ENCODE measurements around the gene NLRP4.

NLRP4 gene

GRCh38 chr19:55836340-55836739 is at the start of gene NLRP4:
TSS of gene NLRP4 (plus strand) at chr19:55836540. CDS start at chr19:55852081, 15,541 bp downstream.
- ChIA-PET POLR2A (no interaction called here), CTCF (no interaction called here)
- no peak for DNase-seq (ENCODE audit: extremely low spot score)
- TF ChIP-seq CTCF (IDR thresholded peaks at IDR 0.05; ENCODE audit: control extremely low read depth, extremely low read depth, low read depth, missing control alignments), result no peak

- POLR2A ChIA-PET, result no interaction called here
- DNase-seq (ENCODE audit: extremely low spot score), result no peak
- no peak for TF ChIP-seq CTCF (IDR thresholded peaks at IDR 0.05; ENCODE audit: control extremely low read depth, extremely low read depth, low read depth, missing control alignments)
- CTCF ChIA-PET, result no interaction called here
Observed at GRCh38 chr19:55795021-55795420, 41.3 kb upstream of the NLRP4 start.

- TF ChIP-seq CTCF (IDR thresholded peaks at IDR 0.05; ENCODE audit: control extremely low read depth, extremely low read depth, low read depth, missing control alignments), result no peak
- DNase-seq (ENCODE audit: extremely low spot score), result no peak
- ChIA-PET CTCF (interaction anchor here (1.3 to 1.6 kb wide), 2 partner anchors 9 to 15 kb away, joined by 3 to 5 read pairs; no protein-coding TSS in a partner anchor), POLR2A (no interaction called here)
Observed at GRCh38 chr19:55801416-55801815, 34.9 kb upstream of the NLRP4 start.

GRCh38 chr19:55802281-55802680 is 34.1 kb upstream of the NLRP4 start:
- no peak for TF ChIP-seq CTCF (IDR thresholded peaks at IDR 0.05; ENCODE audit: control extremely low read depth, extremely low read depth, low read depth, missing control alignments)
- ChIA-PET CTCF (no interaction called here), POLR2A (no interaction called here)
- DNase-seq (ENCODE audit: extremely low spot score), result no peak

- peak; percentile 20 for TF ChIP-seq CTCF (IDR thresholded peaks at IDR 0.05; ENCODE audit: control extremely low read depth, extremely low read depth, low read depth, missing control alignments)
- ChIA-PET CTCF (interaction anchor here (1.2 to 3.8 kb wide), 2 partner anchors 9 to 177 kb away, joined by 5 to 21 read pairs; no protein-coding TSS in a partner anchor), POLR2A (interaction anchor here (0.5 kb wide), 1 partner anchor 172 kb away, joined by 3 read pairs; no protein-coding TSS in a partner anchor)
- DNase-seq (ENCODE audit: extremely low spot score), result peak; percentile 45
Observed at GRCh38 chr19:55809381-55810058, 26.8 kb upstream of the NLRP4 start.

GRCh38 chr19:55811340-55811739 is 25.0 kb upstream of the NLRP4 start:
- CTCF ChIA-PET, result interaction anchor here (1.1 kb wide), 1 partner anchor 178 kb away, joined by 4 read pairs; no protein-coding TSS in a partner anchor

More at GRCh38 chr19:55811340-55811739, 25.0 kb upstream of the NLRP4 start:
- TF ChIP-seq CTCF (IDR thresholded peaks at IDR 0.05; ENCODE audit: control extremely low read depth, extremely low read depth, low read depth, missing control alignments), result no peak
- POLR2A ChIA-PET, result no interaction called here
- DNase-seq (ENCODE audit: extremely low spot score), result no peak

Data from GM10248 (cell line).